Measurements from ENCODE around the gene PSRC1.

Gene PSRC1

DNA sequence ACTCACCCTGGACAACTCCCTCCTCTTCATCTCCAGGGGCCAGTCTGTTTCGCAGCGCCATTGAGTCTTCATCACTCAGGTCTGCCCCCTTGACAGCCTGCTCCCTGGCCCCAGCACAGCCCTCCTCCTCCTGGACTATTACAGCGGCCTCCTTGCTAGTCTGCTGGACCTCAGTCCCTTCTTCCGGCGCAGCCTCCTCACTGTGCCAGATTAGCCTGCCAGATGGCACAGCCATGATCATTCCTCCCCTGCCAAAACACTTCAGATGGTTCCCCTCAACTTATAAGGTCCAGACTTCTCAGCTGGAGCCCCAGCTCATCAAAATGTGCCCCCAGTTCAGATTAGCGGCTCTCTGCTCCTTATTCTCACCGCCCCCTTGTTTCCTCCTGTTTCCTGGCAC, 40.6 kb downstream of the PSRC1 start:
- DNase-seq = no peak

DNA sequence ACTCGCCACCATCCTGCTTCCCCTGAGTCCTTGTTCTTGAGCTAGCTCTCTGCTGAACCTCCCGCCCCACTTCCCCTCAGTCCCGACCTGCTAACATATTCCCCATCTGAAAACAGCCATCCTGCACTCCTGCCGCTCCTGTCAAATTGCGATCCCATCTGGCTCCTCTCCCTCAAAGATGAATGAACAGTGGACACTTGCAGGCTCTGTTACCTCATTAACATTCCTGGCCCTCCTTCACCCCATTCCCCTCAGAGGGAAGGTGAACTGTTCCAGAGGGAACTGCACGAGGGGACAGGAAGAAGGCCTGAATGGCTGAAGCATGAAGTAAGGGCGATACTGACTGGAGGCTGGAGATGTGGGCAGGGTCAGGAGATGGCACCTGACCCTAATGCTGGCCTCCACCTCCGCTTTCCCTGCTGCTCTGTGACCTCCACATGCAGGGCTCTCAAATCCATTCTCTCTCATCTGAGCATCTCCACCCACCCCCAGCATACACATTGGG, 41.1 kb downstream of the PSRC1 start:
- DNase-seq = no peak

DNA sequence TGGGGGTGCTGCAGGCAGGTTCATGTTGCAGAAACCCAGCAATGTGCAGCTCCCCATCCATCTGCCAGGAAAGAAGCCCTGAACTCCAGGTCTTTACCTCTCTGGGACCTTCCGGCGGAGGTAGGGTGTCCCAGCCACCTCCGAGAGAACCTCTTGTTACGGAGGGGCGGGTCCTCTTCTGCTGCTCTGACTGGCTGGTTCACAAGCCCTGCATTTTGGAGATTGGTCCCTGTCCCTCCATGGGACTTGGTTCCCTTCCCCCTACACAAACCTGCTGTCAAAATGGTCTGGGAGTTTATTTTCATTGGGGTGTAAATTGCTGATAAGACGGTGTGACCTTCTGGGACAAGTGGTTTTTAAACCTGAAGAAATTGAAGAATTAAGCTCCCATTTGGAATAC, 41.6 kb downstream of the PSRC1 start:
- DNase-seq = no peak

DNA sequence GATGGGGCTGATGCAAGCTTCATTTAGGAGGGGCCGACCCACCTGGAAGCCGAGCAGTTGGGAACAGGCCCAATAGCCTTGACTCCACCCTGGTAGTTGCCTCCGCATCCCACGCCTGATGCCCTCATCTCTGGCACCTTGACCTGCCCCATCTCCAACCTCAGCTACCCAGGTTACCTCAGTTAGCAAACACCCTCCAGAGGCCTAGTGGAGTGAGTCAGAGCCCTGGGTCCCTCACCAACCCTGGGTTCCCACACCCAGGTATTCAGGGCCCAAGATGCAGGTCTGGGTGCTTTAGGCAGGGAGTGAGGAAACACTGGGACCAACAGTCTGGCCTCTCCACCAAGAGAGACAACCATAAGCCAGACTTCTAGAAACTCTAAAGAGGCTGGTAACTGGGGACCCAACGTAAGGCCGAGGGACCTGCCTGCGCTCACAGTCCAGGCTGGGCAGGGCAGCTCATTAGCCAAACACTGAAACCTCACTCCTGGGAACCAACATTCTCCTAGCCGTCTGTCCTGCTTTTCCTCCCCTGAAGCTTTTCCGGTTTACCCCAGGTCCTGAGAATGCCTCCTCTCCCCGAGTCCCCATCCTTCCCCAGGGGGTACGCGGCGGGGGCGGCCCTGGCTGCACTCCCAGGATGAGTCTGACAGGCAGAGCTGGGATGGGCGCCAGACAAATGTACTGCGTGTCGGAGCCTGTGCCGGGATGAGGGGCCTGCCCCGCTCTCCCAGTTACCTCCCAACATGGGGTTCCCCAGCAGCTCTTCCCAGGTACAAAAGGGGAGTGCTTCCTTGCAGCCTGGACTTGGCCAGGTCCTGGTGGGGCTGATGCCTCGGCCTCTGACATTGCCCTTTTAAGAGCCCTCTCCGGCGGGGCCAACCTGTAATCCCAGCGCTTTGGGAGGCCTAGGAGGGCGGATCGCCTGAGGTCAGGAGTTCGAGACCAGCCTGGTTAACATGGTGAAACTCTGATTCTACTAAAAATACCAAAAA, 42.5 kb downstream of the PSRC1 start:
- DNase-seq = no peak

DNA sequence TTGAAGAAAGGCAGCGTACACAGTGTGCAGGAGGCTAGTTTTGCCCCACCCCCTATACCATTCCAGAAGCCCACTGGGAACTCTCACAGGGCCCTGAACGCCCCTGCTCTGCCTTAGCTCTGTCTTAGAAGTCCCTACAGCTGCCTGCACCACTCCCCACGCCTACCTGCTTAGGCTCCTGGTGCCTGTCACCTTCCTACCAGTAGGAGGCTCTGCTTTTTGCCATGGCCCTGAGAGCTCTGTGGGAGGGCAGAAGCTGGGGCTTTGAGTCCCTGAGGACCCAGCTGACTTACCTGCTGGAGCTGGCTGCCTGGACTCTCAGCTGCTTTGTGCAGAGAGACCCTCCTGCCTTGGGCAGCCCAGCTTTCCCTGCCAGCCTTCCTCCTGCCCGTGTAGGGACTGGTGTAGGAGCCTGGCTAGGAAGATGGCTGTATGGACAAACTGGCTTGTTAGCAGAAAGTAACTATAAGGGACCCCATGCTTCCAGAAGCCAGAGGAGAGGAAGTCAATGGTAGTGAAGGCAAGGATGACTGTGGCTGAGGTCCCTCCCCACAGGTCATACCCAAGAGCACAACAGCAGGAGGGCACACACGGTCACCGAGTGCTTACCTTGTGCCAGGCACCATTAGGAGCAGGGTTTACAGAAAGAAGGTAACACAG, 43.4 kb downstream of the PSRC1 start:
- DNase-seq = no peak

DNA sequence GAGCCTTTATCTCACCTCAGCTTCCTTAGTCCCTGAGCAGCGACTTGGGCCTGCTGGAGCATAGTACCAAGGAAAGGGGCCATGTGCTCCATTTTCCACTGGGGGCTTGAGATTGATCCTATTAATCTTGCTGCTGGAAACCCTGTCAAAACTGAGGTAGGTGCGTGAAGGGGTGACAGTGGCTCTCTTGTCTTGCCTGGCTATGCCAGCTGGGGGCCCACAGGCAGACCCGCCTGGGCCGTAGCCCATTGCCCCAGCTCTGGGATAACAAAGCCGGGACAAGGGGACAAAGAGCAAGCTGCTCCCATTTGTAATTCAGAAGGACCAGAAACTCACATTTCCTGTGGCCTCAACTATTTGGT, 43.9 kb downstream of the PSRC1 start:
- no peak for DNase-seq

DNA sequence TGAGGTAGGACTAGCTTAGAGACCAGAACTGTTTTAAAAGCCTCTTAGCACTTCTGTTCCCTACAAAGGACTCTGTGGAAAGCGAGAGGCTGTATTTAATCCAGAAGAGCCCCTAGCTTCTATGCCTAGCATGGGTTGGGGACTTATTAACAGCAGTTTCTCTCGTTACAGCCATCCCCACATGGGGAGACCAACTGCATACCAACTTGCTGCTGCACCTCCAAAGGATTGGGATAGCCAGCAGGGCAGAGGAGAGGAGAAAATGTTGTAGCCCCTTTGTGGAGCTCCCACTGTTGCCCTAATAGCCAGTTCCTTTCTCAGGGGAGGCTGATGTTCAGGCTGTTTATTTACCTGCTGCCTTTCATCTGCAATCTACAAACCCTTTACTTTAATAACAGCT, 44.6 kb downstream of the PSRC1 start:
- DNase-seq = no peak

DNA sequence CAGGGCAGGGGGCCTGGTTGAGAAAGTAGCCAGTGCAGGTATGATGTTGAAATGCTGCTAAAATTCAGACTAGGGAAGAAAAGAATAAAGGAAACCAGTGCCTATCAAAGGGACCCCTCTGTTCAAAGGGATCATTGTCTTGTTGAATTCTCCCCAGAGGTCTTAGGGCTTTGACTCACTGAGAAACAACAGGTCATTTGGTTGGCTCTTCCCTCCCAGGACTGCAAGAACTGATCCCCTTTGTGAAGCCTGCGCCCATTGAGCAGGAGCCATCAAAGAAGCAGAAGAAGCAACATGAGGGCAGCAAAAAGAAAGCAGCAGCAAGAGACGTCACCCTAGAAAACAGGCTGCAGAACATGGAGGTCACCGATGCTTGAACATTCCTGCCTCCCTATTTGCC, 45.4 kb downstream of the PSRC1 start:
- no peak for DNase-seq

DNA sequence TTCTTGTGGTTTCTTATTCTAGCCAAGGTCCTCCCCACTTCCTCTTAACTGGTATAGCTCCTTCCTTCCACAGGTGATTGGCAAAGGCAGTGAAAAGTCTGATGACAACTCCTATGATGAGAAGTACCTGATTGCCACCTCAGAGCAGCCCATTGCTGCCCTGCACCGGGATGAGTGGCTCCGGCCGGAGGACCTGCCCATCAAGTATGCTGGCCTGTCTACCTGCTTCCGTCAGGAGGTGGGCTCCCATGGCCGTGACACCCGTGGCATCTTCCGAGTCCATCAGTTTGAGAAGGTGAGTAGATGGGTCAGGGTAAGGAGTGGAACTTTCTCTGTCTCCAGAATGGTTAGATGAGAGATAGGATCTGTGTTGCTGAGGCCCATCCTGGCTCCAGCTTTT, 47.8 kb downstream of the PSRC1 start:
- no peak for DNase-seq

DNA sequence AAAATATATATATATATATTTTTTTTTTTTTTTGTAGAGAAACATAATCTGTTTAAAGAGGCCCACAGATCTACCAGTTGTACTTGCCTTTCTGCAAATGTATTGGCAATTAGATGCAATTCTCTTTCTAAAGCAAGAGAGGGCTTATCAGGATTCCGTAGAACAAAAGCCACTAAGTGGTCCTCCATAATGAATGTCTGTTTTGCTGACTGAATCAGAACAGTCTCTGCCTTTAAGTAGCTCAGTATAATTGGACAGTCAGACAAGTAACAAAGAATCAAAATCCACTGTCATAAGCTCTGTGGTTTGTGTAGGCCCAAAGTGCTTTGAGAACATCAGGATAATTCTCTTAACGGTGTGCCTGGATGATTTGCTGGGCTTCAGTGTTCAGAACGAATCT, 51.9 kb downstream of the PSRC1 start:
- no peak for DNase-seq

Data from activated naive CD4-positive, alpha-beta T cell treated with anti-CD3 and anti-CD28 coated beads, Interleukin-2, amount 50 U/mL, for 16 hours (primary cell).